ENCODE data around the gene DUSP11.
"Not testable (repeated sequence)": the region's sequence is repeated elsewhere in the genome, so short reads cannot be mapped to it uniquely, and the experiment has no call there.

DUSP11 gene

DNA sequence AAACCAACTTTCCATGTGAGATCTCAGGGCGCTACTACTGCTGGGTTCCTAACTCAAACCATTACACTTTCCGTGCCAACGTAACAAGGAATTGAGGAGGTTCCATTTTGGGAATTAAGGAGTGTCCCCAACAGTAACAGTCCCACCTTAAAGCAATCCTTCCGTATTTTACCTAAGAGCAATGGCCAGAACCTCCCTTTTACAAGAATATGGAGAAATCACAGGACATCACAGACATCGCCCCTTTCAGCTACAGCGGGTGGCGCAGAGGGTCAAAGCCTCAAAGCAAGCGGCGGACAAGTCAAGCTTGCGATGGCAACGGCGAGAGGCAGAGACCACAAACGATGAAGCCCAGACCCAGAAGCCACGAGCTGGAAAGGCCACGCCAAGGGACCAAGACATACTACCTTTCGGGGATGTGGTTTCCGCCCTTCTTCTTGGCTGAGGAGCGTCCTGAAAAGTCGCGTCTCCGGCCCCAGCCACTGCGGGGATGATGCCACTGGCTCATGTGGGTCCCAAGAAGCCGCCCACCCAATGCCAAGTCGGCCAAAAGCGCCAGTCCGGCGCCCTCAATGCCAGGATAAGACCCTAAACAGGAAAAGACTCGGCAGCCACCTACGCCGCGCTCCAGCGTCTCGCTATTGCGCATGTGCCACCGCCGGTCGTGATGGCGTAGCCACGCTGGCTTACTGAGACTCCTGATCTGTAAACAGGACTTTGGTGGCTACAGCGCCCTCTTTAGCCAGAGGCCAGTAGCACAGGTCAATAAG is at the start of gene DUSP11:
TSS of gene DUSP11 (minus strand) at position 637 of the 770 bp plus-strand sequence. CDS start at position 508, 129 bp downstream.
- DNase-seq: peak; percentile 98

DNA sequence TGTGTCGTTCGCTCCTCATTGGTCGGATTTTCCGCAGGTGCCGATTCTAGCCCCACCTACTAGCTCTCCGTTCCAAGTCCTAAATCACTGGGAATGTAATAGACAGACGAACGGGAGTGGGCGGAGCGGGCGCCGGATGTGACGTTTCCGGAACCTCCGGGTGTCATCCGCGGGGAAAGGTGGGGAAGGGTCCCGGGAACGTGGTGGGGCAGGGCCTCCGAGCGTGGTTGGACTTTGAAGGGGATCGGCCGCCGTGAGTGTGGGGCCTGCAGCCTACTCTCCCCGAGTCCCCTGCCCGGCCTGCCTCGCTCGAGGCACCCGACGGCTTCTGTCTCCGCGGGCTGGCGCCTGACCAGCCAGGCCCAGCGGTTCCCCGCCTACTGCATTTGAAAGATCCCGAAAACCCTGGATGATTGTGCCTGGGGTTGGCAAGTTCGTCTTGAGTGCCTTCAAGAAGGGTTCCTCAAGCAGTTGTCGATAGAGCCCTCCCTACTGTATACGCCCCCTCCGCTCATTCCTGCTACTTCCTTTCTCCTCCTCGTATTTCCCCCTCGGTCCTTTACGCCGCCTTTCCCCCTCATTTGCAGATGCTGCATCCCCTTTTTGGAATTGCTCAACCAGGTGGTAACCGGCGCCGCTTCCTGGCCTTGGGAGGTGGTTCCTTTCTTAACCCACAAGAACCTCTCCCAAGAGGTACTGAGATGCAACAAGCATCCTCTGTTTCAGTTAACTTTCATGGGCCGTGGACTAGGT is 49.1 kb upstream of the DUSP11 start, which contains the start of gene STAMBP:
TSS of gene STAMBP (plus strand) at position 144 of the 753 bp plus-strand sequence. CDS start 1,896 bp downstream, outside the sequence.
- DNase-seq: peak; percentile 97

DNA sequence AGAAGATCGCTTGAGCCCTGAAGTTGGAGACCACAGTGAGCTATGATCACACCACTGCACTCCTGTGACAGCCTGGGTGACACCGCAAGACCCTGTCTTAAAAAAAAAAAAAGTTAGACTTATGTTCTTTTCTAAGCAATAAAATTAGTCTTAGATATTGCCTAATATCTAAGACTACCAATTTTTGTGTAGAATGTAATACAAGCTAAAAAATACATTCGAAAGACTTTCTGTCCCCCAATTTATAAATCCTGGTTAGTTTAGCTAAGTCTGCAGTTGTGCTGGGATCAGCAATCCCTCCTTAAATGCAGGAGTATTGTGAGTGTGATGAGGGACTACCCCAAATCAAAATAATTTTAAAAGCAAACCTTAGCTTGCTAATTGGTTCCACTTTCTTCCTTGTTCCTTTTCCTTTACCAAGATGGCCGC is 48.5 kb upstream of the DUSP11 start:
- no peak for DNase-seq

GRCh38 chr2:73827660-73828388 is 47.9 kb upstream of the DUSP11 start:
- DNase-seq: no peak

DNA sequence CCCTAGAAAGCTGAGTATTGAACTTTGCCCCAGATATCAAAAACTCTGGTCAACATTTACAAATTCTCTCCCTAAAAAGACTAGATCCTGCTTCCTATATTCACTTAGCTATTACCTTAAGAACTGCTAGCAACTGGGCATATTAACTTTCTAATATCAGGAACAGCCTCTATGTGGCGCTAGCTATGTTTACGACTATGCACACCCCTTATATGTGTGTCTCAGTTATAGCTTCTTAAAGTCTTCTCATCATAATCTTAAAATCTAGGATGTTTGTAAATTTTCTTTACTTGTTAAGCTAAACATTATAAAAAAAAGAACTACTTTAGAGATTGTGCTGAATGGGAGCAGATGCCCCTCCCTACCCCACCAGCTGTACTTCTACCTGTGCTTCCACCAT is 47.1 kb upstream of the DUSP11 start:
- DNase-seq: peak; percentile 25

DNA sequence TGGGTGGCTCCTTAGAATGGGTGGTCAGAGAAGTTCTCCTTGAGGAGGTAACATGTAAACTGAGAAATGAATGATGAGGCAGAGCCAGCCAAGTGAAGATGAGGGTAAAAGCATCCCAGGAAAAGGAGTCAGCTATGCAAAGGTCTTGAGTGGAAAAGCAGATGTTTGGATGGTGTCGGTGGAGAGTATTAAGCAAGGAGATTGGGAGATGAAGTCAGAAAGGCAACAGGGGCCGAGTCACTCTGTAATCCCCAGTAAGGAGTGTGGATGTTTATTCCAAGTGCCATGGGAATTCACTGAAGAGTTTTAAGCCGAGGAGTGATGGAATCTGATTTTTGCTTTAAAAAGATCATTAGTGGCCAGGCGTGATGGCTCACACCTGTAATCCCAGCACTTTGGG is 45.5 kb upstream of the DUSP11 start:
- DNase-seq: no peak

- DNase-seq: peak; percentile 70
Observed at GRCh38 chr2:73823916-73824523, 44.1 kb upstream of the DUSP11 start.

DNA sequence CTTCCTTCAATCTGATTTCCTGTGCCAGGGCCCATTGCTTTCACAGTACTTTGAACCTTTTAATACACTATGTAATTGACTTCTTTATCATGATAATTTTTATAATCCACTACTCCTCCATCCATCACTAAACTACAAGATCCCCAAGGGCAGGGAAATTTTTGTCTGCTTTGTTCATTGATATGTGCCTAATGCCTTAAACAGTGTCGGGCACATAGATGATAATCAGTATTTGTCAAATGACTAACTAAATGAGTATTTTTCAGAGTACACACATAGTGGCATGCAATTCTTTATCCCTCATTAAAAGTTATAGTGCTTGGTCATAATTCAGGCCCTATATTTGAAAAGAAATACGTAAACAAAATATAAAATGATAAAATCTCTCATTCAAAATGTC is 43.5 kb upstream of the DUSP11 start:
- DNase-seq: no peak

GRCh38 chr2:73822991-73823390 is 43.1 kb upstream of the DUSP11 start:
- DNase-seq: no peak

GRCh38 chr2:73822276-73822675 is 42.4 kb upstream of the DUSP11 start:
- DNase-seq: no peak

- DNase-seq: no peak
Observed at GRCh38 chr2:73821669-73822068, 41.8 kb upstream of the DUSP11 start.

DNA sequence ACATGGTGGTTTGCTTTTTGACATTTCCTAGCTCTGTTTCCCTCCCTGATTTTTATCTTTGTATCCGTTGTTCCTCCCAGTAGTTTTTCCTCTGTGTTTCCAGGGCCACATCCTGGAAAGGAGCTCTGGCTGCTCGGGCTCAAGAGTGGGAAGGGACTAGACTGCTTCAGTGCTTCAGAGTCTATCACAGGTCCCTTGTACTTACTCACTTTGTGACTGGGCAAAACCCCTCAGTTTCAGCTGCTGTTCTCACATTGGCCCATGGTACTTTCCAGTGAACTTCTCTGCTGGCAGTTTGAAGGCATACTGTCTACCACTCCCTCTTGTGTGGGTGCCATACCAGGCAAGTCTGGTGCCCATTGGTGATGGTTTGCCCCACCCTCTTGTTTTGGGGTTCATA is 41.3 kb upstream of the DUSP11 start:
- DNase-seq: no peak

GRCh38 chr2:73818296-73818695 is 38.4 kb upstream of the DUSP11 start:
- no peak for DNase-seq

DNA sequence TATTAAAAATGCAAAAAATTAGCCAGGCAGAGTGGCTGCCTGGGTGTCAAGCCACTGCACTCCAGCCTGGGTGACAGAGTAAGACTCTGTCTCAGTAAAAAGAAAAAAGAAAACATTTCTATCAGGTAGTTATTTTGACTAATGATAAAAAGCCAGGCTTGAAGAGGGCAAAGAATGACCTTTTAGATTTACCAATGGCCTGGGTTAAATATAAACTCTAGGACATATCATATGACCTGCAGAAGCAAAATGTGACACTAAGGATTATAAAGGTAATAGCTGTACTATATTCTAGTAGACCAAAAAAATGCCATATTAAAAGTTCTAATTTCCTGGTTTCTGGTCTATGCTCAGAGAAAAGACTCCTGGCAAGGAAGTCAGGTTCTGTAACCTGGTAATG is 32.7 kb upstream of the DUSP11 start:
- no peak for DNase-seq

- DNase-seq: no peak
Observed at GRCh38 chr2:73811878-73812277, 32.0 kb upstream of the DUSP11 start.

- DNase-seq: not testable (repeated sequence)
Observed at GRCh38 chr2:73783883-73784282, 4.0 kb upstream of the DUSP11 start, which contains the start of gene C2orf78. TSS of gene C2orf78 (plus strand) at chr2:73784183. CDS start at chr2:73784310, 127 bp downstream.

DNA sequence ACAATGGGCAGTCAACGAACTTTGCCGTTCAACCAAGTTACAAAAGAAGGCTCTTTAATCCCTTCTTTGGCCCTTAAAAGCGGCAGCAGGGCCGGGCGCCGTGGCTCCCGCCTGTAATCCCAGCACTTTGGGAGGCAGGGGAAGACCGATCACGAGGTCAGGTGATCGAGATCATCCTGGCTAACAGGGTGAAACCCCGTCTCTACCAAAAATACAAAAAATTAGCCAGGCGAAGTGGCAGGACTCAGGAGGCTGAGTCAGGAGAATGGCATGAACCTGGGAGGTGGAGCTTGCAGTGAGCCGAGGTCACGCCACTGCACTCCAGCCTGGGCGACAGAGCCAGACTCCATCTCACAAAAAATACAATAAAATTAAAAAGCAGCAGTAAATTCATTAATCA is 3.5 kb upstream of the DUSP11 start:
- DNase-seq: not testable (repeated sequence)

DNA sequence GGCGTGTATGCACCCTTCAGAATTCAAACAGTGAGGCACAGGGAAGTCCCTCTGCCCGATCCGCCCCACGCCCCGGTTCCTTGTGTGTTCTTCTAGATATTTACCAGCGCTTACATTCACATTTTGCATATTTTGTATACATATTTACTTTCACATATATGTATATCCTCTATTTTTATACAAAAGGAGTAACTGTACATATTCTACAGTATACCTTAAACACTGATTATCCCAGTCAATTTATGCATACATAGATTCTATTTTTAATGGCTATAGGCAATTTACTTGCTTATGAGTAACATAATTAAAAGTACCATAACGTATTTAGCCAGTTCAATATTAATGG is 307 bp upstream of the DUSP11 start:
- DNase-seq: no peak

DNA sequence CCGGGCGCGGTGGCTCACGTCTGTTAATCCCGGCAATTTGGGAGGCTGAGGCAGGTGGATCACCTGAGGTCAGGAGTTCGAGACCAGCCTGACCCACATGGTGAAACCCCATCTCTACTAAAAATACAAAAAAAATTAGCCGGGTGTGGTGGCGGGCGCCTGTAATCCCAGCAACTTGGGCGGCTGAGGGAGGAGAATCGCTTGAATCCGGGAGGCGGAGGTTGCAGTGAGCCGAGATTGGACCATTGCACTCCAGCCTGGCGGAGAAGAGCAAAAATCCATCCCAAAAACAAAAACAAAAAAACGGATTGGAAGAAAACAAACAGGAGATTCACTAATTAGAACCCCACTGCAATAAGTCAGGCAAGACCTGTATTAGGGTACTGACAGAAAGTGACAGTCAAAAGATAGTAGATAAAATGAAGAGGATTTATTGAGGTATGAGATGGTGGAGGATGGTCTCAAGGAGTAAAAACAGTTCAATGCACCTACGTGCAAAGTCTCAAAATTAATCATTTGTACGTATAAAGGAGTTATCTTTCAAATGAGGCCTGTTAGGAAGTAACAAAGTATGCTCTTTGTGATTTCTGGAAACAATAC is 936 bp downstream of the DUSP11 start:
- not testable (repeated sequence) for DNase-seq

GRCh38 chr2:73776869-73777519 is 2.9 kb downstream of the DUSP11 start:
- no peak for DNase-seq

- DNase-seq: no peak
Observed at GRCh38 chr2:73776381-73776780, 3.5 kb downstream of the DUSP11 start.

- DNase-seq: no peak
Observed at GRCh38 chr2:73772819-73773218, 7.1 kb downstream of the DUSP11 start.
